Endometrial microvascular endothelial cells (primary cell): Measurements from ENCODE around the gene ZNF664. TPM values are rescaled to one million over a fixed set of nuclear protein-coding genes. Genes with fewer than 3 reads are reported as not detected.

Experiments used
- in situ Hi-C: cut with HindIII; loops from 2 replicates; pipeline ENCODE4 v1.10.0; 2017; ENCODE audit warnings: low sequenced_read_pairs, low pct_unique_long_range_greater_than_20kb; ENCODE audit errors: inconsistent ontology term
- total RNA-seq: library from RNA; depleted of rRNA; stranded (reverse); fragments of >200 nt; gene quantifications from one replicate; pipeline ENCODE4 v1.2.3, GENCODE V29; 2015; ENCODE audit errors: inconsistent ontology term

ZNF664 gene
- total RNA-seq, 1 donor from 2014 or later, result 34.5 TPM

GRCh38 chr12:124039276-124039675 lies 66.3 kb downstream of the ZNF664 start:
- in situ Hi-C loops, result no loop called here

DNA sequence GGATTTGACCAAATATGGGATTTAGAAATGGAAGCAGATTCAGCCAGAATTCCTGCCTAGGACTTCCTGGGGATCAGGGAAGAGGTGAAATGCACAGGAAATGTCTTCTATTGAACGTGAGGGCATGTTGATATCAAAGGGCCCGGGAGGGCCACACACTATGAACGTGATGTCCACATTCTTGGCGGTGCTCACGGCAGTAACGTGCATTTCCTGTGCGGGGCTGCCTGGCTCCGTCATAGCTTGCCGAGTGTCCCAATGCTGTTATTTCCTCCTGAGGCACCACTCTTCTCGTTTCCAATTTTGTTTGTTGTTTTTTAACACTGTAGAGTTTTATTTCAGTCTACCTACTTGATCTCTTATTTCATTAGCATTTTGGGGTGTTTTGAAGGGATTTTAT lies 67.3 kb downstream of the ZNF664 start:
- in situ Hi-C loops, result no loop called here

- in situ Hi-C loops, result no loop called here
Observed at GRCh38 chr12:124040737-124041136, 67.7 kb downstream of the ZNF664 start.

DNA sequence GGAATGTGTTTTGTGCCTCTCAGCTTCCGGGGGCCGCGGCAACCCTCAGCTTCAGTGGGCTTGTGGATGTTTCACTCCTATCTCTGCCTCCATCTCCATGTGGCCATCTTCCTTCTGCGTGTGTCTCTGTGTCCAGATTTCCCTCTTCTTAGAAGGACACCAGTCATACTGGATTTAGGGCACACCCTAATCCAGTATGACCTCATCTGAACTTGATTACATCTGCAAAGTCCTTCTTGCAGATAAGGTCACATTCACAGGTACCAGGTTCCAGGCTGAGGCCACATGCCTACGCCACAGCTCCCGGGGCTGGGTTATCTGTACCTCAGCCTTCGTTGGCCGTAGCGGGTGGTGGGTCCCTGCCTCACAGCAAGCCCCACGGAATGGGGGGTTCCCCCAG lies 68.9 kb downstream of the ZNF664 start:
- in situ Hi-C loops, result no loop called here

- in situ Hi-C loops, result no loop called here
Observed at GRCh38 chr12:124044021-124044420, 71.0 kb downstream of the ZNF664 start.

DNA sequence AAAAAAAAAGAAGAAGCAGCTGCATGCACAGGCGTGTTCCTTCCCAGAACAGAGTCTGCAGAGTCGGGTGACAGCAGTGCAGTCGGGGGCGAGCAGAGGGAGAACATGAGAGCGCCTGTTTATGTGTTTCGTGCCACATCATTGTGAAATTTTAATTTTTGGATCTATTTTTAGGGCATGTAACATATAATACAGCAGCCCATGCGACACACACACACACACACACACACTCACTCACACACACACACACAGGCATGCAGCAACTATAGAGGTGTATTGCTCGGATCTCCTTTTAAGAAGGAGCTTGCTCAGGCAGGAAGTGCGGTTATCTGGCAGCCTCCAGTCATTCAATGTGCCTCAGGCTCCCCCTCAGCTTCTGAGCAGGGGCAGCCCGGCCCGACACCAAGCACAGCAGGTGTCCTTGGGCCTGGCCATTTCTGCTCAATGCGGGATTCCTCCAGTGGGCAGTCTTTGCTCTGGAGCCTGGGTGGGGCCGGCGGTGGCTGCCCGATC lies 71.8 kb downstream of the ZNF664 start:
- in situ Hi-C loops, result no loop called here

GRCh38 chr12:124045671-124046455 lies 72.8 kb downstream of the ZNF664 start:
- in situ Hi-C loops, result no loop called here

DNA sequence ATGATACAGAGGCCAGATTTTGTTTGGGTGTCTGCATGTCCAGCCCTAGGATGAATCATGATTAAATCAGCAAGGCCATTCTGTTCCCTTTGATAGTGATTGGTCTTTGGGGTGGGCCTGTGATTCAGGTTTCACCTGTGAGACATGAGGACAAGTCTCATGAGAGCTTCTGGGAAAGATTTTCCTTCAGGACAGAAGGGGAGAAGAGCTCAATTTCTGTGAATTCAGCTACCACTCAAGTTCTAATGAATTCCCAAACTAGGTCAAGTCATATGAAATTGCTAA lies 73.4 kb downstream of the ZNF664 start:
- in situ Hi-C loops, result no loop called here

GRCh38 chr12:124047045-124047566 lies 74.1 kb downstream of the ZNF664 start:
- in situ Hi-C loops, result no loop called here

GRCh38 chr12:124049451-124050094 lies 76.6 kb downstream of the ZNF664 start:
- in situ Hi-C loops, result no loop called here

- in situ Hi-C loops, result no loop called here
Observed at GRCh38 chr12:124053851-124054250, 80.8 kb downstream of the ZNF664 start.

GRCh38 chr12:124055066-124055465 lies 82.1 kb downstream of the ZNF664 start:
- in situ Hi-C loops, result no loop called here

- in situ Hi-C loops, result no loop called here
Observed at GRCh38 chr12:124057691-124058090, 84.7 kb downstream of the ZNF664 start.

- in situ Hi-C loops, result no loop called here
Observed at GRCh38 chr12:124059752-124060151, 86.7 kb downstream of the ZNF664 start.

Other genes starting within 250 kb of the ZNF664 start
- gene DNAH10, start 210.9 kb upstream of the ZNF664 start, total RNA-seq, result 0.09 TPM
- gene CCDC92, start 384 bp upstream of the ZNF664 start, total RNA-seq, result 20.8 TPM